Gastrocnemius medialis (tissue), 4 donors: ENCODE measurements around the gene ADAMTS18.

ENCODE experiments used
- CTCF ChIP-seq, 5 experiments: fragments of 450-650 bp in 3 of 5; fragments of 200-600 bp in 2 of 5; sonication (generic) in 2 of 5; IDR thresholded peaks in 4 of 5; conservative IDR thresholded peaks in 1 of 5; 1 replicate in 4 of 5; 2 replicates in 1 of 5; pipeline ENCODE4 v1.5.1; 2016 to 2019; ENCODE audit warnings: antibody characterized with exemption in 5 of 5, mild to moderate bottlenecking in 3 of 5, moderate library complexity in 3 of 5
- POLR2A ChIP-seq, 2 donors: fragments of 450-650 bp; IDR thresholded peaks; one replicate each; pipeline ENCODE4 v1.6.1; 2017; ENCODE audit warnings: antibody characterized with exemption in 2 of 2, mild to moderate bottlenecking in 2 of 2, moderate library complexity in 2 of 2

DNA sequence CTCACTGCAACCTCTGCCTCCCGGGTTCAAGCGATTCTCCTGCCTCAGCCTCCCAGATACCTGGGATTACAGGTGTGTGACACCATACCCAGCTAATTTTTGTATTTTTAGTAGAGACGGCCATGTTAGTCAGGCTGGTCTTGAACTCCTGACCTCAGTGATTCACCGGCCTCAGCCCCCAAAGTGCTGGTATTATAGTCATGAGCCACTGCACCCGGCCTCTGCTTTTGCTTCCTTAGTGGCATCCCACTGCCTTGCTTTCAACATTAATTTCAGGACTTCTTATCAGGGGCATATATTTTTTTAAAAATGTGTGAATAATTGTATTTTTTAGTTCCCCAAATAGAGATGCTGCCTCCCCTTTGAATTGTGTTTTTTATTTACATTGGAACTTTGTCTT, 136.8 kb downstream of the ADAMTS18 start:
- TF ChIP-seq CTCF (IDR thresholded peaks at IDR 0.05 in 4 of 5, conservative IDR thresholded peaks at IDR 0.05 in 1 of 5) (no peak), POLR2A (IDR thresholded peaks at IDR 0.05) (no peak)
